GM23338 (cell line): Measurements from ENCODE around the gene TRAF3IP1. TPM values are rescaled to one million over a fixed set of nuclear protein-coding genes. Genes with fewer than 3 reads are reported as not detected.

Experiments
- ATAC-seq: fragments of 200-7000 bp; cut with Tn5 transposase; 3 replicates; pipeline ENCODE4 v1.9.1; 2020
- DNase-seq: peaks from one replicate; pipeline ENCODE4 v3.0.0-alpha.2; 2015; ENCODE audit warnings: low spot score
- H2AFZ ChIP-seq: fragments of 200-600 bp; sonication (generic); 2 replicates; pipeline ENCODE4 v1.8.0; 2016; ENCODE audit warnings: antibody characterized with exemption, mild to moderate bottlenecking, moderate library complexity
- H3F3A ChIP-seq: fragments of 200-600 bp; sonication (generic); replicated peaks from 2 replicates; pipeline ENCODE4 v1.8.0; 2017; ENCODE audit warnings: antibody characterized with exemption, mixed run types, low read depth
- H3K27ac ChIP-seq: fragments of 200-600 bp; sonication (generic); 2 replicates; pipeline ENCODE4 v1.6.1; 2016; ENCODE audit warnings: low read depth
- H3K27me3 ChIP-seq: fragments of 200-600 bp; sonication (generic); 2 replicates; pipeline ENCODE4 v1.8.0; 2016; ENCODE audit warnings: mild to moderate bottlenecking, mixed run types, moderate library complexity; ENCODE audit not compliant: insufficient read depth
- H3K36me3 ChIP-seq: fragments of 200-600 bp; sonication (generic); 2 replicates; pipeline ENCODE4 v1.8.0; 2016; ENCODE audit warnings: mild to moderate bottlenecking; ENCODE audit not compliant: insufficient read depth
- H3K4me1 ChIP-seq: fragments of 200-600 bp; sonication (generic); 2 replicates; pipeline ENCODE4 v1.8.0; 2016; ENCODE audit warnings: mild to moderate bottlenecking, moderate library complexity; ENCODE audit not compliant: insufficient read depth
- H3K4me2 ChIP-seq: fragments of 200-600 bp; sonication (generic); 2 replicates; pipeline ENCODE4 v1.7.1; 2017; ENCODE audit warnings: mixed run types
- H3K4me3 ChIP-seq: fragments of 200-600 bp; sonication (generic); 2 replicates; pipeline ENCODE4 v1.6.1; 2016; ENCODE audit warnings: mixed run types
- H3K79me2 ChIP-seq: fragments of 200-600 bp; sonication (generic); replicated peaks from 2 replicates; pipeline ENCODE4 v1.8.0; 2017; ENCODE audit warnings: mild to moderate bottlenecking; ENCODE audit not compliant: insufficient read depth
- H3K9me2 ChIP-seq: fragments of 200-600 bp; sonication (generic); 2 replicates; pipeline ENCODE4 v1.8.0; 2017; ENCODE audit not compliant: insufficient read depth
- H4K20me1 ChIP-seq: fragments of 200-600 bp; sonication (generic); replicated peaks from 2 replicates; pipeline ENCODE4 v1.8.0; 2017; ENCODE audit warnings: mild to moderate bottlenecking; ENCODE audit not compliant: insufficient read depth
- H3K27ac Mint-ChIP-seq: 2 replicates; pipeline ENCODE4 v1.8.0; 2020; ENCODE audit warnings: inconsistent platforms, mild to moderate bottlenecking, moderate library complexity, mixed read lengths
- H3K27me3 Mint-ChIP-seq: 3 replicates; pipeline ENCODE4 v1.8.0; 2022; ENCODE audit warnings: low read depth, mild to moderate bottlenecking, moderate library complexity, mixed read lengths, inconsistent platforms; ENCODE audit not compliant: insufficient read depth, poor library complexity
- H3K36me3 Mint-ChIP-seq: 3 replicates; pipeline ENCODE4 v1.8.0; 2021; ENCODE audit warnings: low read depth, mild to moderate bottlenecking, inconsistent platforms, moderate library complexity, mixed read lengths
- H3K4me1 Mint-ChIP-seq: 3 replicates; pipeline ENCODE4 v1.8.0; 2020; ENCODE audit warnings: mild to moderate bottlenecking, inconsistent platforms, mixed read lengths
- H3K4me3 Mint-ChIP-seq: 3 replicates; pipeline ENCODE4 v1.8.0; 2021; ENCODE audit warnings: moderate library complexity, mild to moderate bottlenecking, inconsistent platforms, mixed read lengths
- H3K9me3 Mint-ChIP-seq: 3 replicates; pipeline ENCODE4 v1.8.0; 2020; ENCODE audit warnings: moderate library complexity, mild to moderate bottlenecking, inconsistent platforms, mixed read lengths
- CREB1 ChIP-seq: fragments of 250-450 bp; sonication (Bioruptor Pico); IDR thresholded peaks from 2 replicates; pipeline ENCODE4 v1.5.0; 2020; ENCODE audit warnings: low read depth, mild to moderate bottlenecking, moderate library complexity
- EZH2phosphoT487 ChIP-seq: fragments of 200-600 bp; sonication (generic); IDR thresholded peaks from one replicate; pipeline ENCODE4 v1.8.1; 2018; ENCODE audit warnings: antibody characterized with exemption; ENCODE audit not compliant: unreplicated experiment
- NANOG ChIP-seq: IDR thresholded peaks from 2 replicates; pipeline ENCODE4 v1.6.1; 2016; ENCODE audit warnings: antibody characterized with exemption, borderline replicate concordance
- POLR2AphosphoS5 ChIP-seq: IDR thresholded peaks from 2 replicates; pipeline ENCODE4 v1.6.1; 2016; ENCODE audit warnings: antibody characterized with exemption, low read depth
- STAT1 ChIP-seq: IDR thresholded peaks from one replicate; pipeline ENCODE4 v1.6.1; 2016; ENCODE audit warnings: antibody characterized with exemption; ENCODE audit not compliant: unreplicated experiment
- ZNF114 ChIP-seq: fragments of 250-450 bp; sonication (Bioruptor Pico); IDR thresholded peaks from 2 replicates; pipeline ENCODE4 v1.5.0; 2020; ENCODE audit warnings: mild to moderate bottlenecking, moderate library complexity
- ZNF331 ChIP-seq: fragments of 250-450 bp; sonication (Bioruptor Pico); IDR thresholded peaks from 2 replicates; pipeline ENCODE4 v1.5.0; 2020; ENCODE audit warnings: low read depth, mild to moderate bottlenecking, moderate library complexity
- polyA plus RNA-seq: library from polyadenylated mRNA; unstranded; fragments of >200 nt; fragmentation: Nextera tagmentation; extraction: Ambion mirVana; gene quantifications from 2 replicates; pipeline ENCODE4 v1.2.1, GENCODE V29; 2016
- total RNA-seq: library from RNA; depleted of rRNA; stranded (reverse); fragments of >200 nt; shearing (Covaris generic); gene quantifications from 2 replicates; pipeline ENCODE4 v1.2.3, GENCODE V29; 2014
- TF ChIP-seq, protein P1 (sequence below), 2 experiments: fragments of 200-600 bp in 1 of 2; sonication (generic) in 1 of 2; conservative IDR thresholded peaks; 2 replicates each; pipeline versions ENCODE4 v1.5.1 to v1.6.1; 2016 to 2017; ENCODE audit warnings: antibody characterized with exemption in 2 of 2, low read depth in 2 of 2, mild to moderate bottlenecking in 2 of 2, moderate library complexity in 1 of 2
- TF ChIP-seq, protein P2 (sequence below): IDR thresholded peaks from 2 replicates; pipeline ENCODE4 v1.6.1; 2016; ENCODE audit warnings: antibody characterized with exemption
- TF ChIP-seq, protein P3 (sequence below): IDR thresholded peaks from one replicate; pipeline ENCODE4 v1.6.1; 2018; ENCODE audit warnings: antibody characterized with exemption; ENCODE audit not compliant: unreplicated experiment

Gene TRAF3IP1
- total and polyA plus RNA-seq, 2 experiments from 2014 or later, result 12.5 to 20.7 TPM

DNA sequence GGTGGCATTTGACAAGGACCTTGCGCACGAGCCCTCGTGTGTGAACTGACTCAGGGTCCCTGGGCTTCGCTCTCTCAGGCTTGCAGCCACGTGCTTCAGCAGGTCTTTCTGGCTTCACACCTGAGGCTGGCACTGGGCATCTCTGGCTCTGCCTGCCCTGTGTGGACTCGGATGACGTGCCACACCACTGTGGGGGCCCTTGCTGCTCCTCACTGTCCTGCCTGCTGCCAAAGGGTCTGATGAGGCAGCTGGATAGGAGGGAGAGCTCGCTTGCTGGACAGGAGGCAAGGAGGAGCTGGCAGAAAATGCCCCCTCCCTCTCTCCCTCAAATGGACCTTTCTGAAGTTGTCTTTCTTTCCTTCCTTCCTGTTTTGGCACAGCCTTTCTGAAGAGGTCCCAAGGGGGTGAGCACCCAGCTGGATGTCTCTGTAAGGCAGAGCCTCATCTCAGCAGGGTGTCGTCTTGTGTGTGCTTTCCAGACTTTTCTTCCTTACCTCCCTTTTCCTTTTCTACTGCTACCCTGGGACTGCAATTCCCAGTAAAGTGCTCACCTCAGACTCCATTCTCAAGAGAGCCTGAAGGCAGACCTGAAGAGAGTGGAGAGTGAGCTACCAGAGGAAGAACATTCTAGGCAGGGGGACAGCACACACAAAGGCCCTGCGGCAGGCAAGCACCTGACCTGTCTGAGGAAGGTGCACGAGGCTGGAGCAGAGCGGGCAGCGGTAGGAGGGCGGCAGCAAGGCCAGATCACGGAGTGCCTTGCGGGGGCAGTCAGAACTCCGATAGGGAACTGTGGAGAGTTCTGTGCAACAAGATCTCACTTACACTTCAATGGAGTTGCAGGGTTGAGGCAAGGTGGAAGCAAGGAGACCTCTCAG lies 37.2 kb upstream of the TRAF3IP1 start:
- Histone ChIP-seq H3K27me3 (peaks cover 6% of the 10 kb centered on the region; the same call in 1 of the 2 replicates), H3K27ac (no peak overlapping the region), H3K4me3 (no peak overlapping the region), H3F3A (no peaks in the 10 kb centered on the region), H4K20me1 (peaks cover 15% of the 10 kb centered on the region), H3K4me1 (peaks cover 11% of the 10 kb centered on the region), H3K9me2 (no peaks in the 10 kb centered on the region), H3K36me3 (no peaks in the 10 kb centered on the region), H3K4me2 (no peak overlapping the region), H2AFZ (no peak overlapping the region), H3K79me2 (peaks cover 16% of the 10 kb centered on the region)
- no peak for TF ChIP-seq CREB1 (CRISPR knock-in tag)
- TF ChIP-seq, protein P1, sequence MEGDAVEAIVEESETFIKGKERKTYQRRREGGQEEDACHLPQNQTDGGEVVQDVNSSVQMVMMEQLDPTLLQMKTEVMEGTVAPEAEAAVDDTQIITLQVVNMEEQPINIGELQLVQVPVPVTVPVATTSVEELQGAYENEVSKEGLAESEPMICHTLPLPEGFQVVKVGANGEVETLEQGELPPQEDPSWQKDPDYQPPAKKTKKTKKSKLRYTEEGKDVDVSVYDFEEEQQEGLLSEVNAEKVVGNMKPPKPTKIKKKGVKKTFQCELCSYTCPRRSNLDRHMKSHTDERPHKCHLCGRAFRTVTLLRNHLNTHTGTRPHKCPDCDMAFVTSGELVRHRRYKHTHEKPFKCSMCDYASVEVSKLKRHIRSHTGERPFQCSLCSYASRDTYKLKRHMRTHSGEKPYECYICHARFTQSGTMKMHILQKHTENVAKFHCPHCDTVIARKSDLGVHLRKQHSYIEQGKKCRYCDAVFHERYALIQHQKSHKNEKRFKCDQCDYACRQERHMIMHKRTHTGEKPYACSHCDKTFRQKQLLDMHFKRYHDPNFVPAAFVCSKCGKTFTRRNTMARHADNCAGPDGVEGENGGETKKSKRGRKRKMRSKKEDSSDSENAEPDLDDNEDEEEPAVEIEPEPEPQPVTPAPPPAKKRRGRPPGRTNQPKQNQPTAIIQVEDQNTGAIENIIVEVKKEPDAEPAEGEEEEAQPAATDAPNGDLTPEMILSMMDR (conservative IDR thresholded peaks at IDR 0.05; ENCODE audit: low read depth in 2 of 2), result no peak
- H3K36me3 Mint-ChIP-seq, result no peaks in the 10 kb centered on the region; the same call in 2 of the 3 replicates
- no peak for ATAC-seq
- no peak overlapping the region for H3K27ac Mint-ChIP-seq
- peaks cover 31% of the 10 kb centered on the region for H3K4me1 Mint-ChIP-seq
- peaks cover 16% of the 10 kb centered on the region for H3K27me3 Mint-ChIP-seq
- no peaks in the 10 kb centered on the region for H3K9me3 Mint-ChIP-seq
- no peak for DNase-seq
- H3K4me3 Mint-ChIP-seq, result no peak overlapping the region; the same call in 2 of the 3 replicates

DNA sequence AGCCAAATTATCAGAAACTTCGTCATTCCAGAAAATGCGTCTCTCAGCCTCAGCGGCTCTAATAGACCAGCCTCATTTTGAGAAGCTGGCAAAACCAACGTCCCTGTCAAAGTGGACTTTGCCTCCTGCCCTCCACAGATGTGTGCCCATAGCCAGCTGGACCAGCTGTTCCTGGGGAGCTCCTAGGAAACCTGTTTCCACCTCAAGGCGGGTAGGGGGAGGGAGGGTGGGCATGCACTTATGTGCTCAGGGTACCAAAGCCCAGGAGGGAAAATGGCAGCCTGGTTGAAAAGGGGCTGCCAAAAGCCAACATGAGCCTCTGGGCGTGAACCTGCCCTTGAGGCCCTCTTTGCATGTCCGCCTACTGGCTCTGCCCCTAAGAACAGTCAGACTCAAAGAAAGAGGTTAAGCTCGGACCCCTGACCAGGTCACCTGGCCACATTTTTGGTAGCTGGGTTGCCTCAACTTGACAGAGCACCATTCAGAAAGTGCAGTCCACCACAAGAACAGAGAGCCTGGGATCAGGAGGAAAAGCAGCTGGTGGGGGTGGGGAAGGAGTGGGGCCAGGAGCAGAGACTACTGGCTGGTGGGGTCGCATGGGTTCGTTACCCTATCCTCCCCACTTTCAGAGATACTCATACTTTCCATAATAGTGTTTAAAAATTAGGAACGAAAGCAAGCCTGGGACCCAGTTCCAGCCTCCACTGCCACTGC lies 35.4 kb upstream of the TRAF3IP1 start:
- no peaks in the 10 kb centered on the region for H3K9me3 Mint-ChIP-seq
- Histone ChIP-seq H3F3A (peaks cover 4% of the 10 kb centered on the region; the same call in 1 of the 2 replicates), H3K4me1 (peaks cover 19% of the 10 kb centered on the region), H3K27me3 (peaks cover 6% of the 10 kb centered on the region; the same call in 1 of the 2 replicates), H3K4me2 (no peak overlapping the region), H4K20me1 (peaks cover 15% of the 10 kb centered on the region), H3K4me3 (no peak overlapping the region), H3K27ac (no peak overlapping the region), H3K79me2 (peaks cover 16% of the 10 kb centered on the region), H2AFZ (no peak overlapping the region), H3K36me3 (no peaks in the 10 kb centered on the region), H3K9me2 (no peaks in the 10 kb centered on the region)
- TF ChIP-seq EZH2phosphoT487, result no peak
- TF ChIP-seq NANOG, result no peak
- TF ChIP-seq, protein P1 (conservative IDR thresholded peaks at IDR 0.05; ENCODE audit: low read depth in 2 of 2), result no peak
- TF ChIP-seq POLR2AphosphoS5, result no peak
- TF ChIP-seq, protein P2, sequence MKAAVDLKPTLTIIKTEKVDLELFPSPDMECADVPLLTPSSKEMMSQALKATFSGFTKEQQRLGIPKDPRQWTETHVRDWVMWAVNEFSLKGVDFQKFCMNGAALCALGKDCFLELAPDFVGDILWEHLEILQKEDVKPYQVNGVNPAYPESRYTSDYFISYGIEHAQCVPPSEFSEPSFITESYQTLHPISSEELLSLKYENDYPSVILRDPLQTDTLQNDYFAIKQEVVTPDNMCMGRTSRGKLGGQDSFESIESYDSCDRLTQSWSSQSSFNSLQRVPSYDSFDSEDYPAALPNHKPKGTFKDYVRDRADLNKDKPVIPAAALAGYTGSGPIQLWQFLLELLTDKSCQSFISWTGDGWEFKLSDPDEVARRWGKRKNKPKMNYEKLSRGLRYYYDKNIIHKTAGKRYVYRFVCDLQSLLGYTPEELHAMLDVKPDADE, result no peak
- no peak for TF ChIP-seq CREB1 (CRISPR knock-in tag)
- no peak for TF ChIP-seq STAT1
- no peak for TF ChIP-seq ZNF331 (CRISPR knock-in tag)
- no peak for TF ChIP-seq ZNF114 (CRISPR knock-in tag)
- TF ChIP-seq, protein P3, sequence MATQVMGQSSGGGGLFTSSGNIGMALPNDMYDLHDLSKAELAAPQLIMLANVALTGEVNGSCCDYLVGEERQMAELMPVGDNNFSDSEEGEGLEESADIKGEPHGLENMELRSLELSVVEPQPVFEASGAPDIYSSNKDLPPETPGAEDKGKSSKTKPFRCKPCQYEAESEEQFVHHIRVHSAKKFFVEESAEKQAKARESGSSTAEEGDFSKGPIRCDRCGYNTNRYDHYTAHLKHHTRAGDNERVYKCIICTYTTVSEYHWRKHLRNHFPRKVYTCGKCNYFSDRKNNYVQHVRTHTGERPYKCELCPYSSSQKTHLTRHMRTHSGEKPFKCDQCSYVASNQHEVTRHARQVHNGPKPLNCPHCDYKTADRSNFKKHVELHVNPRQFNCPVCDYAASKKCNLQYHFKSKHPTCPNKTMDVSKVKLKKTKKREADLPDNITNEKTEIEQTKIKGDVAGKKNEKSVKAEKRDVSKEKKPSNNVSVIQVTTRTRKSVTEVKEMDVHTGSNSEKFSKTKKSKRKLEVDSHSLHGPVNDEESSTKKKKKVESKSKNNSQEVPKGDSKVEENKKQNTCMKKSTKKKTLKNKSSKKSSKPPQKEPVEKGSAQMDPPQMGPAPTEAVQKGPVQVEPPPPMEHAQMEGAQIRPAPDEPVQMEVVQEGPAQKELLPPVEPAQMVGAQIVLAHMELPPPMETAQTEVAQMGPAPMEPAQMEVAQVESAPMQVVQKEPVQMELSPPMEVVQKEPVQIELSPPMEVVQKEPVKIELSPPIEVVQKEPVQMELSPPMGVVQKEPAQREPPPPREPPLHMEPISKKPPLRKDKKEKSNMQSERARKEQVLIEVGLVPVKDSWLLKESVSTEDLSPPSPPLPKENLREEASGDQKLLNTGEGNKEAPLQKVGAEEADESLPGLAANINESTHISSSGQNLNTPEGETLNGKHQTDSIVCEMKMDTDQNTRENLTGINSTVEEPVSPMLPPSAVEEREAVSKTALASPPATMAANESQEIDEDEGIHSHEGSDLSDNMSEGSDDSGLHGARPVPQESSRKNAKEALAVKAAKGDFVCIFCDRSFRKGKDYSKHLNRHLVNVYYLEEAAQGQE, result no peak
- no peaks in the 10 kb centered on the region for H3K36me3 Mint-ChIP-seq
- ATAC-seq (no peak), DNase-seq (no peak)
- peaks cover 35% of the 10 kb centered on the region for H3K4me1 Mint-ChIP-seq
- H3K27ac Mint-ChIP-seq, result no peak overlapping the region
- H3K27me3 Mint-ChIP-seq, result peaks cover 16% of the 10 kb centered on the region
- no peak overlapping the region for H3K4me3 Mint-ChIP-seq
